ENCODE measurements around the gene LAMTOR2. TPM values are rescaled to one million over a fixed set of nuclear protein-coding genes. Genes with fewer than 3 reads are reported as not detected.

LAMTOR2 gene
- total RNA-seq, 1 experiment from 2014 or later, result 49.4 TPM

GRCh38 chr1:156042828-156043227, 11.8 kb upstream of the LAMTOR2 start:
- no TSS peak for BruUV-seq (replicated peaks)
- no peak for TF ChIP-seq CTCF (IDR thresholded peaks at IDR 0.05; ENCODE audit: insufficient read depth in 1 of 2, low read depth in 1 of 2, low read length in 1 of 2, severe bottlenecking in 1 of 2, unreplicated experiment in 1 of 2)
- no peak for DNase-seq
- intact Hi-C loops (cut with micrococcal nuclease; ENCODE audit: unreplicated experiment), result no loop called here
- no peaks in the 10 kb centered on the region for H3K9me3 Mint-ChIP-seq (ENCODE audit: unreplicated experiment)
- H3K4me3 Mint-ChIP-seq (ENCODE audit: unreplicated experiment), result no peak overlapping the region
- no peak overlapping the region for H3K4me3 ChIP-seq (ENCODE audit: low read depth, low read length)
- H3K27me3 ChIP-seq (replicated peaks; ENCODE audit: control insufficient read depth, insufficient read depth, low read length), result no peaks in the 10 kb centered on the region
- H3K36me3 ChIP-seq (ENCODE audit: control insufficient read depth, insufficient read depth, low read length), result peaks cover 4% of the 10 kb centered on the region; the same call in 1 of the 2 replicates
- POLR2A ChIA-PET, result no interaction called here
- H3K9me3 ChIP-seq, result no peaks in the 10 kb centered on the region
- H3K4me1 ChIP-seq, result peaks cover 24% of the 10 kb centered on the region
- H3K36me3 Mint-ChIP-seq (ENCODE audit: insufficient read depth, unreplicated experiment), result peaks cover 47% of the 10 kb centered on the region
- H3K27ac Mint-ChIP-seq (ENCODE audit: unreplicated experiment), result no peak overlapping the region
- CTCF ChIA-PET, result interaction anchor here (0.9 kb wide), 1 partner anchor 11 kb away, joined by 4 read pairs; the partner anchor contains the start of gene UBQLN4
- H3K4me1 Mint-ChIP-seq (ENCODE audit: low read depth, unreplicated experiment), result peaks cover 7% of the 10 kb centered on the region
- no peaks in the 10 kb centered on the region for H3K27me3 Mint-ChIP-seq (ENCODE audit: insufficient read depth, unreplicated experiment)

GRCh38 chr1:156045076-156045475, 9.5 kb upstream of the LAMTOR2 start:
- no peaks in the 10 kb centered on the region for H3K27me3 Mint-ChIP-seq (ENCODE audit: insufficient read depth, unreplicated experiment)
- Histone ChIP-seq H3K4me1 (peaks cover 13% of the 10 kb centered on the region), H3K9me3 (no peaks in the 10 kb centered on the region), H3K4me3 (ENCODE audit: low read depth, low read length) (no peak overlapping the region), H3K27me3 (replicated peaks; ENCODE audit: control insufficient read depth, insufficient read depth, low read length) (no peaks in the 10 kb centered on the region), H3K36me3 (ENCODE audit: control insufficient read depth, insufficient read depth, low read length) (peaks cover 4% of the 10 kb centered on the region; the same call in 1 of the 2 replicates)
- BruUV-seq (replicated peaks), result no TSS peak
- ChIA-PET CTCF (interaction anchor here (0.5 to 1.2 kb wide), 2 partner anchors 14 to 48 kb away, joined by 3 to 5 read pairs; no protein-coding TSS in a partner anchor), POLR2A (no interaction called here)
- peaks cover 50% of the 10 kb centered on the region for H3K36me3 Mint-ChIP-seq (ENCODE audit: insufficient read depth, unreplicated experiment)
- intact Hi-C loops (cut with micrococcal nuclease; ENCODE audit: unreplicated experiment), result no loop called here
- no peak overlapping the region for H3K4me3 Mint-ChIP-seq (ENCODE audit: unreplicated experiment)
- H3K27ac Mint-ChIP-seq (ENCODE audit: unreplicated experiment), result peak overlapping the region; percentile 2
- TF ChIP-seq CTCF (IDR thresholded peaks at IDR 0.05; ENCODE audit: insufficient read depth in 1 of 2, low read depth in 1 of 2, low read length in 1 of 2, severe bottlenecking in 1 of 2, unreplicated experiment in 1 of 2), result no peak
- H3K4me1 Mint-ChIP-seq (ENCODE audit: low read depth, unreplicated experiment), result peaks cover 7% of the 10 kb centered on the region
- DNase-seq, result no peak
- no peaks in the 10 kb centered on the region for H3K9me3 Mint-ChIP-seq (ENCODE audit: unreplicated experiment)

DNA sequence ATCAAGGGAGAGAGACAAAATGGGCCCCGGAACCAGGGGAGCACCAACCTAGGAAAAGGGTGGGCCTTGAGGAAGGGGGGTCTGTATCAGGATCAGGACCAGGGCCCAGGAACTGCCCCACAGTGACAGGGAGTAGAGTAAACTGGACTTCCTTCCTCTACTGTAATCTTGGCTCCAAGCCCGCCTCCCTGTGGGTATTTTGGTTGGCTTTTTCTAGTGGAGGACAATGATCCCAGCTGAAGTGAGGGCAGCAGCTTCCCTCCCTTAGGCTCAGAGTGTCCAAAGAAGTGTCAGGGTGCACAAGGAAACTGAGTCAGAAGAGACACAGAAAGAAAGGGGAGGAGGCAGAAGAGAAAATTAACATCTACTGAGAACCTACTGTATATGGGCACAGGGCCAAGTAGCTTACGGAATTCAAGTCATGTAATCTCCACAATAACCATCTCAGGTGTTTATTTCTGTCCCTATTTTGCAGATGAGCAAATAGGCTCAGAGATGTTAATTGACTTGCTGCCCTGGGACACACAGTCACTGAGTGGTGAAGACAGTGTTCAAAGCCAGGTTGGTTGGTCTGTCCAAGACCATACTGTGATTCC, 5.8 kb upstream of the LAMTOR2 start:
- H3K27me3 Mint-ChIP-seq (ENCODE audit: insufficient read depth, unreplicated experiment), result no peaks in the 10 kb centered on the region
- POLR2A ChIA-PET, result no interaction called here
- no peak for TF ChIP-seq CTCF (IDR thresholded peaks at IDR 0.05; ENCODE audit: insufficient read depth in 1 of 2, low read depth in 1 of 2, low read length in 1 of 2, severe bottlenecking in 1 of 2, unreplicated experiment in 1 of 2)

More for the DNA sequence above, 5.8 kb upstream of the LAMTOR2 start:
- intact Hi-C loops (cut with micrococcal nuclease; ENCODE audit: unreplicated experiment), result no loop called here
- no TSS peak for BruUV-seq (replicated peaks)
- no peaks in the 10 kb centered on the region for H3K9me3 Mint-ChIP-seq (ENCODE audit: unreplicated experiment)
- H3K9me3 ChIP-seq, result no peaks in the 10 kb centered on the region
- H3K4me3 ChIP-seq (ENCODE audit: low read depth, low read length), result no peak overlapping the region
- peaks cover 56% of the 10 kb centered on the region for H3K36me3 Mint-ChIP-seq (ENCODE audit: insufficient read depth, unreplicated experiment)
- CTCF ChIA-PET, result no interaction called here
- H3K27ac Mint-ChIP-seq (ENCODE audit: unreplicated experiment), result no peak overlapping the region
- no peaks in the 10 kb centered on the region for H3K4me1 Mint-ChIP-seq (ENCODE audit: low read depth, unreplicated experiment)
- H3K4me3 Mint-ChIP-seq (ENCODE audit: unreplicated experiment), result no peak overlapping the region
- peaks cover 7% of the 10 kb centered on the region; the same call in 1 of the 2 replicates for H3K4me1 ChIP-seq
- H3K36me3 ChIP-seq (ENCODE audit: control insufficient read depth, insufficient read depth, low read length), result peaks cover 2% of the 10 kb centered on the region; the same call in 1 of the 2 replicates
- H3K27me3 ChIP-seq (replicated peaks; ENCODE audit: control insufficient read depth, insufficient read depth, low read length), result no peaks in the 10 kb centered on the region
- DNase-seq, result no peak

All from Caco-2 (cell line).